DOHH2 (cell line): ENCODE data around the gene PHOSPHO1.

Experiments used
- EZH2phosphoT487 ChIP-seq: fragments of 200-600 bp; sonication (generic); IDR thresholded peaks from 2 replicates; pipeline ENCODE4 v1.6.1; 2017; ENCODE audit warnings: borderline replicate concordance, mild to moderate bottlenecking, antibody characterized with exemption, low read length, moderate library complexity, mixed read lengths
- TF ChIP-seq, protein P1 (sequence below): fragments of 200-600 bp; sonication (generic); IDR thresholded peaks from one replicate; pipeline ENCODE4 v1.5.1; 2014; ENCODE audit warnings: antibody characterized with exemption, mild to moderate bottlenecking, low read depth, low read length; ENCODE audit not compliant: poor library complexity, severe bottlenecking

GRCh38 chr17:49259663-49260010 lies 29.1 kb upstream of the PHOSPHO1 start:
- TF ChIP-seq, protein P1, sequence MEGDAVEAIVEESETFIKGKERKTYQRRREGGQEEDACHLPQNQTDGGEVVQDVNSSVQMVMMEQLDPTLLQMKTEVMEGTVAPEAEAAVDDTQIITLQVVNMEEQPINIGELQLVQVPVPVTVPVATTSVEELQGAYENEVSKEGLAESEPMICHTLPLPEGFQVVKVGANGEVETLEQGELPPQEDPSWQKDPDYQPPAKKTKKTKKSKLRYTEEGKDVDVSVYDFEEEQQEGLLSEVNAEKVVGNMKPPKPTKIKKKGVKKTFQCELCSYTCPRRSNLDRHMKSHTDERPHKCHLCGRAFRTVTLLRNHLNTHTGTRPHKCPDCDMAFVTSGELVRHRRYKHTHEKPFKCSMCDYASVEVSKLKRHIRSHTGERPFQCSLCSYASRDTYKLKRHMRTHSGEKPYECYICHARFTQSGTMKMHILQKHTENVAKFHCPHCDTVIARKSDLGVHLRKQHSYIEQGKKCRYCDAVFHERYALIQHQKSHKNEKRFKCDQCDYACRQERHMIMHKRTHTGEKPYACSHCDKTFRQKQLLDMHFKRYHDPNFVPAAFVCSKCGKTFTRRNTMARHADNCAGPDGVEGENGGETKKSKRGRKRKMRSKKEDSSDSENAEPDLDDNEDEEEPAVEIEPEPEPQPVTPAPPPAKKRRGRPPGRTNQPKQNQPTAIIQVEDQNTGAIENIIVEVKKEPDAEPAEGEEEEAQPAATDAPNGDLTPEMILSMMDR, result no peak
- no peak for TF ChIP-seq EZH2phosphoT487
